Esophagus muscularis mucosa (tissue), 4 donors: ENCODE measurements around the gene TMEM205.

ENCODE experiments used
- EP300 ChIP-seq: sonication (generic); formaldehyde crosslinking; IDR thresholded peaks from one replicate; pipeline ENCODE4 v1.6.1; 2017; ENCODE audit warnings: antibody characterized with exemption
- POLR2A ChIP-seq: fragments of 450-650 bp; IDR thresholded peaks from one replicate; pipeline ENCODE4 v1.6.1; 2017; ENCODE audit warnings: antibody characterized with exemption, moderate library complexity, mild to moderate bottlenecking, low read depth
- POLR2AphosphoS5 ChIP-seq, 2 donors: sonication (generic); formaldehyde crosslinking; IDR thresholded peaks; one replicate each; pipeline ENCODE4 v1.6.1; 2017; ENCODE audit warnings: antibody characterized with exemption in 2 of 2
- TF ChIP-seq, protein P1 (sequence below), 3 experiments: fragments of 200-600 bp in 2 of 3; fragments of 450-650 bp in 1 of 3; sonication (generic) in 2 of 3; IDR thresholded peaks; one replicate each; pipeline ENCODE4 v1.5.1; 2017 to 2019; ENCODE audit warnings: antibody characterized with exemption in 3 of 3, mild to moderate bottlenecking in 2 of 3, moderate library complexity in 1 of 3

DNA sequence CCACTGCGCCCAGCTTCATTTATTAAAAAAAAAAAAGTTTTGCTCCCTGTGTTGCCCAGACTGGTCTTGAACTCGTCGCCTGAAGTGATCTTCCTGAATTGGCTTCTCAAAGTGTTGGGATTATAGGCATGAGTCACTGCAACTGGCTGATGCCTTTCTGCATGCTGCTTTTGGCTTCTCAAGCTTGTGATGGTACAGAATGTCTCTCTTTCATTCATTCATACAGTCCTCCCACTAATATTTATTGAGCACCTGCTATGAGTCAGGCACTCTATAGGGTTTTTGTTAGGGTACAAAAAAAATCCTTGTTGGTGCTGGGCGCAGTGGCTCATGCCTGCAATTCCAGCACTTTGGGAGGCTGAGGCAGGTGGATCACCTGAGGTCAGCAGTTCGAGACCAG is 41.1 kb downstream of the TMEM205 start:
- TF ChIP-seq, protein P1, sequence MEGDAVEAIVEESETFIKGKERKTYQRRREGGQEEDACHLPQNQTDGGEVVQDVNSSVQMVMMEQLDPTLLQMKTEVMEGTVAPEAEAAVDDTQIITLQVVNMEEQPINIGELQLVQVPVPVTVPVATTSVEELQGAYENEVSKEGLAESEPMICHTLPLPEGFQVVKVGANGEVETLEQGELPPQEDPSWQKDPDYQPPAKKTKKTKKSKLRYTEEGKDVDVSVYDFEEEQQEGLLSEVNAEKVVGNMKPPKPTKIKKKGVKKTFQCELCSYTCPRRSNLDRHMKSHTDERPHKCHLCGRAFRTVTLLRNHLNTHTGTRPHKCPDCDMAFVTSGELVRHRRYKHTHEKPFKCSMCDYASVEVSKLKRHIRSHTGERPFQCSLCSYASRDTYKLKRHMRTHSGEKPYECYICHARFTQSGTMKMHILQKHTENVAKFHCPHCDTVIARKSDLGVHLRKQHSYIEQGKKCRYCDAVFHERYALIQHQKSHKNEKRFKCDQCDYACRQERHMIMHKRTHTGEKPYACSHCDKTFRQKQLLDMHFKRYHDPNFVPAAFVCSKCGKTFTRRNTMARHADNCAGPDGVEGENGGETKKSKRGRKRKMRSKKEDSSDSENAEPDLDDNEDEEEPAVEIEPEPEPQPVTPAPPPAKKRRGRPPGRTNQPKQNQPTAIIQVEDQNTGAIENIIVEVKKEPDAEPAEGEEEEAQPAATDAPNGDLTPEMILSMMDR (IDR thresholded peaks at IDR 0.05): no peak
- TF ChIP-seq EP300 (no peak), POLR2AphosphoS5 (IDR thresholded peaks at IDR 0.05) (no peak), POLR2A (no peak)
